Epidermal melanocyte (primary cell): ENCODE data around the gene AMPD3.

Source experiments
- DNase-seq: peaks from one replicate; pipeline ENCODE4 v3.0.0; 2011; ENCODE audit warnings: low spot score; ENCODE audit not compliant: insufficient read length

The AMPD3 gene

DNA sequence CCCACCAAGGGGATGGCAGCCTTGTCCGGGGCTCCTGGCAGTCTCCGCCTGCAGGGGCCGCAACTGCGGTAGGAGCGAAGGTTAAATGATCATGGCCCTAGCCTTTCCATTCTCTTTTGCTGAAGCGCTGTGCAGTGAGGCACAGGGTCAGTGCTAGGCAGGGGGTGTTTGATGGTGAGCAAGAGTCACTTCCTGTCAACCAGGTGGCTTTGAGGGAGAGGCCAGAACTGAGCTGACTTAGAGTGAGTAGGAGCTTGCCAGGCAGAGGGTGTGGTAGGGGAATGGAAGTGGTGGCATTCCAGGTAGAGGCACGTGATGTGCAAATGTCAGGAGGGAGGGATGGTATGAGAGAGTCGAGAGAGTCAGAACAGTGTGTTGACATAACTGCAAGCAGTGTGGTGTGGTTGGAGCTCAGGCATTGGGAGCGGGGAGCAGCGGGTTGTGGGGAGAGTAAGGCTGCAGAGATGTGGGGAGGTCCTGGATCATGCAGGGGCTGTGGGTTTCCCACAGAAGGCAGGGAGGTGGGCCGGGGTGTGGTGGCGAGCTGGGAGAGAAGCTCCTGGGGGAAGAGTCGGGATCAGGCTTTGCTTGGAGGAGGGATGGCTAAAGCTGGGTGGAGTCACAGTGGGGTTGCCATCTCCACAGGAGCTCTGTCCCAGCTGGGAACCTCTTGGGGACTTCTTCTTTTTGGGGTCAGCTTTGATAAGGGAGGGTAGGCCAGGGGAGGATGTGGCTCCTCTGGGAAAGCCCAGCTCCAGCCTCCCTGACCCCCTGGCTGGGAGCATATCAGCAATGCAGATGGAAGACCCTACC, 33.3 kb downstream of the AMPD3 start:
- DNase-seq = no peak

DNA sequence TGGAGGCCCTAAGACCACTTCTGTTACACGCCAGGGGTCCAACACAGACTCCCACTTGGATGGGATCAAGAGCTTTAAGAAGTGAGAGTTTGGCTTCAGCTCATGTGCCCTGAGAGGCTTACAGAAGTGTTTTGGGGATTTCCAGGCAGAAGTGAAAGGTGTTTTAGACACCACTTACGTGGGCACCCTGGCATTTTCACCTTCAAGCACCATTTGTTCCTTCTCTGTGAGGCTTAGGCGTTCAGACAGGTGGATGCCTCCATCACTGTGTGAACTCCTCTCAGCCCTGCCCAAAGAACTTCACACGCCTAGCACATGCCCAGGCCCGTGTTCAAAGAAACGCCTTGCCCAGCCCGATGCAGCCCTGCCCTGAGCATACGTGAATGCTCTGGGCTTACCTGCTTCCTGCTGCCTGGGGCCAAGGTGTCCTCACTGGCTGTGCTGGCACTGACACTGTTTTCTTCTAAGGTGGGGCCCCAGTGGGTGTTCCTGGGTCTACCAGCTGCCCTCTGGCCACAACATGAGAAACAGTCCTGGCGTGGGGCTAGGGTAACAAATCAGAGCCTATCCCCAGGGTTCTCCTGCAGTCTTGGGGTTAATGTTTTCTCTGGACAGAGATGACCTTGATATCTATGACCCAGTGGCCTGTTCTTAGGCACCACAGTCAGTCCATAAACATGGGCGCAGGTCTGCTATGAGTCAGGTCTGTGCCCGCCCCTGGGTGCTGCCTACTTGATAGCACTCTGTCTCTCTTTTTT, 34.0 kb downstream of the AMPD3 start:
- DNase-seq = no peak

DNA sequence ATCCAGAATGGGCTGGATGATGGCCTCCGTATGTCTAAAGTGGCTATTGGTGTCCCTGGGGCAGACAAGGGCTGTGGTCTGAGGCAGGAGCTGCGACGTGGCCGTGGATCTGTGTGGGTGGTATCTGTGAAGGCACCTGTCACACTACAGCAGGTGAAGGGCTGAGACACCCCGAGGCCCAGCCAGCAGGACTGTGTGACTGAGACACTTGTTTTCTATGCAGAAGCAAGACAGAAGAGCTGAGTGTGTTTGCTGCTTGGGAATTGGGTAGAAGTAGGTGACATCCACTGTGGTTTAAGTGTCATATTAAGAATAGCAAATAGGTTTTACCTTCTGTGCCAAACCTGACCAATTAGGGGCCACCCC, 35.0 kb downstream of the AMPD3 start:
- DNase-seq = no peak

DNA sequence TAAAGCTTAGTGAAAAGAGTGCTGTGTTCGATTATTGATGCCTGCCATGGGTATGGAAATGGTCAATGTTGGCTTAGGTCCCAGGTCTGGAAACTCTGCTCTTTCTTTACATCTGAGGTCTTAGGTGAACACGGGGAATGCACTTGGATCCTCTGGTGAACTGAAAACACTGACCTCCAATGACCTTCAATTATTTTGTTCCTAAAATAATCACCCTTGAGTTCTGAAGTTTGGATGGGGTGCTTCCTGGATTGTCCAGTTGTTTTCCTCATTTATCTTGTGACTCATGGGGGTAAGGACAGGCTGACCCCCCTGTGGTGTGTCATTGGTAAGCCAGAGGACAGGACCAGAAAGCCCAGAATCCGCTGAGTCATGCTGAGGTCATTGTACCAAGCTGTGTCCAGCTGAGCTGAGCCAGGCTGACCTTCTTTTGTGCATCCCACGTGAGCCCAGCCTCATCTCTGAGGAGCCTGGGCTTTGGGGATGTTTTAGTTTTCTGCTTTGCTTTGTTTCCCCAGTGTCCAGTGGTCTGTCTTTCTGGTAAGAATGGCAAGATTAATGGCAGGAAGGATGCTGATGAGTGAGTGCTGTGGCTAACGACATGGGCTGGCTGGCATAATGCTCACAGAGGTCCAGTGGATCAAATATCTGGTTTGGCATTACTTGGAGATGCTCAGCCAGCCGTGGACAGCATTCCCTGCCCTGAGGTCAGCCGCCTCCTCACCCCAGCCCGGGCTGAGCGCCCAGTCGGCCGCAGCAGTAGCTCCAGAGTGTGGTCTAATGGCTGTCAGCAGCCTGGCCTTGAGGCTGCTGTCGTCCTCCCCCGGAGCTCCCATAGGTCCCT, 35.6 kb downstream of the AMPD3 start:
- DNase-seq = peak; percentile 72

DNA sequence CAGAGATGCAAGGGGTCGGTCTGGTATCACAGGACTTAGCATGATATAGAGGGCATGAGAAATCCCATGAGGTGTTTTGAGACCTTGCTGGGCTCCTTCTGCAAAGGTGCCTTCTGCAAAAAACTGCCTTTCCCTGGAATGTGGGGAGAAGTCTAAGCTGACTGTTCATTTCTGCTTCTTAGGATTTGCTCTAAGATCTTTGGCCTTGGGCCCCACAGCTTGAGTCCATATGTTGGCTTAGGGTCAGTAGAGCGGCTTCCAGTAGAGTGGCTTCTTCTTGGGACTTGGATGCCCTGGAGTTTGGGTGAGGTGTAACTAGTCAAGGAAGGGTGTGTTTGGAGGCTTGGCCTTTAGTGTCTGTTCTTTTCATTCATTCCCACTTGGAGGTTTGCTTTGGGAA, 37.0 kb downstream of the AMPD3 start:
- no peak for DNase-seq

DNA sequence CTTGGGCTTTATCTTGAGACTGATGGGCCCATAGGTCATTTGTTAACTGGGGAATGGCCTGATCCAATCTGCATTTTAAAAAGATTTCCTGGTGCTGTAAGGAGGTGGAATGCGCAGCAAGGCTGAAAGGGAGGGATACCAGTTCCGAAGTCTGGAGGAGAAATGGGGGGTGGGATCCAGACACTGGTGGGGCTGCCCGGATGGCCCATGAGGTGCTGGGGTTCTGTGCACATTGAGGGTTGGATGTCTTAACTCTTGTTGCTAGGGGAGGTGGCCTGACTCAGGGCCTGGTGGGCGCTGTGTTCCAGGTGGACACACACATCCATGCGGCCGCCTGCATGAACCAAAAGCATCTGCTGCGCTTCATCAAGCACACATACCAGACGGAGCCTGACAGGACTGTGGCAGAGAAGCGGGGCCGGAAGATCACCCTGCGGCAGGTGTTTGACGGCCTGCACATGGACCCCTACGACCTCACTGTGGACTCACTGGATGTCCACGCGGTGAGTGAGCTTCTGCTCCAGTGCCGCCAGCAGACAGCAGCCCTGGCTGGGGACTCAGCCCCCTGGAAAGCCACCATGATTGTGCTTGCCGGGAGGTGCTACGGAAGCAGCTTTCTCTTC, 38.1 kb downstream of the AMPD3 start:
- DNase-seq = no peak

DNA sequence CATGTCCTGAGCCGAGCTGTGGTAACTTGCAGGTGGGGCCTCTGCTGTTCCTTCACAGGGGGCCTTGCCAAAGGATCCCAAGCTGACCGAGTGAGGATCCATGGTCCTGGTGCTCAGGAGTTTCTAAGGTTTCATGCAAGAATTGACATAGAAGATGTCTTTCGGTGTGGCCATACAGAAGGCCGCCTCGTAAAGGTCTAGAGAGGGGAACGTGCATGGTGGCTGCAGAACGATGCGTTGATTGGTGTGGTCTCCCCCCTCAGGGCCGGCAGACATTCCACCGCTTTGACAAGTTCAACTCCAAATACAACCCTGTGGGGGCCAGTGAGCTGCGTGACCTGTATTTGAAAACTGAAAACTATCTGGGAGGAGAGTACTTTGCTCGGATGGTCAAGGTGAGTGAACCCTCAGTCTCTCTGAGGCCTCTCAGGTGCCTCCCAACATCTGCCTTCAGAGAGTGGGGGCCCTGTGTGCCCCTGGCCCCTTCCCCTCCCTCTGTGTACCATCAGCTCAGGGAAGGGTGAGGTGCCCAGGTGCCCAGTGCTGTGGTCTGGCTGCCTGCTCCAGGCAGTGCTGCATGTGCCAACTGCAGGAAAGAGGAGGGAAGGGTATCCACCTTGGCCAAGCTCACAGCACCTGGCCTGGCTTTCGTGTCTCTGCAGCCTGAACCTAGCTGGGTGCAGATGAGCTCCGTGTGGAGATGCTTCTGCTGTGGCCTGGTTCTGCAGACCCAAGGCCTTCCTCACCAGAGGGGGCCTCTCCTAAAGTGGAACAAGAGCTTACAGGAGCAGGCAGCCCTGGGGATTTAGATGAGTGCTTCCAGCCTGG, 39.8 kb downstream of the AMPD3 start:
- no peak for DNase-seq

DNA sequence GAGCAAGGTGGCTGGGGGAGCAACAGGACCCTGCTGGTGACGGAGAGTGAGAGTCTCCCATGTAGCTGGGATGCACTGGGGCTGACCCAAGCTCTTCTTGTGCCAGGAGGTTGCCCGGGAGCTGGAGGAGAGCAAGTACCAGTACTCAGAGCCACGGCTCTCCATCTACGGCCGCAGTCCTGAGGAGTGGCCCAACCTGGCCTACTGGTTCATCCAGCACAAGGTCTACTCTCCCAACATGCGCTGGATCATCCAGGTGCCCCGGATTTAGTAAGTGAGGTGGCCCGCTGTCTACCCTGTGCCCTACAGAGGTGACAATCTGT, 40.4 kb downstream of the AMPD3 start:
- no peak for DNase-seq

DNA sequence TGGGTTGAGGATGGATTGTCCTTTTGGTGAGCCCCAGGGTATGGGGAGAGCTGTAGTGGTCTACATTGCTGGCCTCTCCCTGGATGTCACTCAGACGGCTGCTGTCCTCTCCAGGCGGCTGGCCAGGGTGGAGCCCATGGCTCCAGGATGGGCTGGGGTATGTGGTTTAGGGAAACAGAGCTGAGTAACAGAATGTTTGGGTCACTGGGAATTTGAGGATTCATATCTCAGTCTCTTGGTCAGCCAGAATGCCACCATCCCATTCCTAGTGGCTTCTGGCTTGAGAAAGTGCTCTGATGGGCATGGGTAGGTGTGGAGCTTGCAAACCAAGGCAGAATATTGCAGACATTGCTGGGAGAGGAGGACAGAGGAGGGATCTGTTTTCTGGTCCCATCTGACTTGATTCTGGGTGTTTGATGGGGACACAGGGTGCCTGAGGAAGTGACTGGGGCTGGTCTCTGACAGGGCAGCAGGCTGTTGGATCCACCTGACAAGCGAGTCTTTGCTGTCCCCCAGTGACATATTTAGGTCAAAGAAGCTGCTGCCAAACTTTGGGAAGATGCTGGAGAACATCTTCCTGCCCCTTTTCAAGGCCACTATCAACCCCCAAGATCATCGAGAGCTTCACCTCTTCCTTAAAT, 41.4 kb downstream of the AMPD3 start:
- no peak for DNase-seq

DNA sequence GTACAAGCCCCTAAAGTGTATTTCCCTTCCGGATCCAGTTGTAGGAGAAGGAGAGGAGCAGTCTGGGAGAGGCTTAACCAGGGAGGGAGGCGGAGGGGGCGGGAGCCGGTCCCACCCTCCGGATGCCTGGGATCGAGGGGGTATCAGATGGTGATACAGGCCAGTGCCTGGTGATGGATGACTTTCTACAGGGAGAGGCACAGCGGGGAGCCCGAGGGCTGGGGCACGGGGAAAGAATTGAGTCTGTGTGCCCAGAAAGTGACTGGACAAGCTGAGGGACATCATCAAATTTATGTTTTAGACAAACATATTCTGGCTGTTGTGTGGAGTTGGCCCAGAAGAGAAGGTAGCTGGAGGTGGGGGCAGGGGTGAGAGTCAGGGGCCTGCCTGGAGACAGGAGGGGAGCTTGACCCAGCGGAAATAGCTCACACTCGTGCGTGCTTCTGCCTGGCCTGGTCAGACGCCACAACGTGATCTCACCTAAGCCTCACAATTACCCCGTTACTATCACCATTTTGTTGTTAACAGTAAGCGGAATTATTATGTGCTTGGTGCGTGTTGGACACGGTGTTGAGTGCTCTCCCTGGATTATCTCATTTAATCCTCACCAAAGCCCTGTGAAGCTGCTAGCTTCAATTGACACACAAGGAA, 42.4 kb downstream of the AMPD3 start:
- no peak for DNase-seq

DNA sequence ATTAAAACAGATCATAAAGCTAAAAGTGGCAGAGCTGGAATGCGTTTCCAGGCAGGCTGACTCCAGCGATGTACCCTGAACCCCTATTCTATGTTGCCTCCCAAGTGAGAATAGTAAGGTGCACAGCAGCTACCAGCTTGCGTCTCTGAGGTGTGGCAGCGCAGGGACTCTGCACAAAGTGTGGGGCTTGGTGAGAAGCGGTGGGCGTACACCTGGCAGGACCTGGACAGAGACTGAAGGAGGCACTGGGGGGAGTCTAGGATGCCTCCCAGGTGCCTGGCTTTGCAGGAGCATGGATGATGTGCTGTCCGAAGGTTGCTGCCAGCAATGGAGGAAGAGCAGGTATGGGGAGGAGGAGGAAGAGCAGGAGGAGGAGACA, 42.9 kb downstream of the AMPD3 start:
- DNase-seq = no peak

DNA sequence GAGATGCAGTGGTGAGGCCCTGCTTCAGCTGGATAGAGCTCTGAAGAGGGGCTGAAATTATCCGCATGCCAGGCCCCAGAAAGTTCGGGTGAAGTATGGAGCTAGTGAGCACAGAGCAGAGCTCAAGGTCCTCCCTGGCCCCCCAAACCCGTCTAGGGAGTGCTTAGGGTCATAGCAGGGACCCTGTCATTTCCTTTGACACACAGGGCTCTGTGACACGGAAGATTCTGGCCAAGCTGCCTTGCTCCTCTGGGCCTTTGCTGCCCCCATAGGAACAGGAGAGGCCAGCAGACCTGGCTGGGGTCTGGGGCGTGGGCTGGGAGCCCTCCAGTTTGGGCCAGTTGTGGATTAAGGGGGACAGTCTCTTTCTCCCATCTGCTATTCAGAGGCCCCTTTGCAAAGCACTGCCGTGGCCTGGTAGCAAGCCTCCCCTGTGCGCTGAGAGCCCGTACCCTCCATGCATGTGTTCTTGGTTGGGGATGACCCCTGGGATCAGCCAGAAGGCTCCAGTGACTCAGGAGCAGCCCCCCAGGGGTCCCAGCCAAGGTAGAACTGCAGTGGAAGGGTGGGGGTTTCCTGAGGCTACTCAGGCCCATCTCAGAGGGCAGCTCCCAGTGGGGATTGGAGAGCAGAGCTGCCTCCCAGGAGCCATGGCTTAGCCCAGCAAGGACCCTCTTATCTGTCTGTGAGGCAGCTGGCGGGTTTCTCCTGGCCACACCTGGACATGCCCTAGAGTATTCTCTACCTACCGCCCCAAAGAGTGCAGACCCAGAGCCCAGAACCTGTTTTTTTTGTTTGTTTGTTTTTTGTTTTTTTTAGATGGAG, 43.6 kb downstream of the AMPD3 start:
- no peak for DNase-seq

DNA sequence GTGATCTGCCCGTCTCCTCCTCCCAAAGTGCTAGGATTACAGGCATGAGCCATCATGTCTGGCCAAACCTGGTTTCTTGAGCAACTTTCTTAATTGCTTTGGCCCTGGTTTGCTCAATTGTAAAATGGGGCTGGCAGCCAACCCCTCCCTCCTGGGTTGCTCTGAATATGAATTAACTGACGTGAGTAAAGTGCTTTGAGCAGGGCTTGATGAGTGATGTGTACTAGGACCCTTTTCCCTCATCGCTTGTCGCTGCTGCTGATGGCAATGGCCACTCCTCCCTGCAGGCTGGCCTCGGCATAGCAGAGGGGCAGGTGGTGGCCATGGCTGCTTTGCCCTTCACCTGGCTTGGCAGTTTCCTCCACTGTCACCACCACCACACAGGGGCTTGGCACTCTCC, 44.4 kb downstream of the AMPD3 start:
- no peak for DNase-seq

DNA sequence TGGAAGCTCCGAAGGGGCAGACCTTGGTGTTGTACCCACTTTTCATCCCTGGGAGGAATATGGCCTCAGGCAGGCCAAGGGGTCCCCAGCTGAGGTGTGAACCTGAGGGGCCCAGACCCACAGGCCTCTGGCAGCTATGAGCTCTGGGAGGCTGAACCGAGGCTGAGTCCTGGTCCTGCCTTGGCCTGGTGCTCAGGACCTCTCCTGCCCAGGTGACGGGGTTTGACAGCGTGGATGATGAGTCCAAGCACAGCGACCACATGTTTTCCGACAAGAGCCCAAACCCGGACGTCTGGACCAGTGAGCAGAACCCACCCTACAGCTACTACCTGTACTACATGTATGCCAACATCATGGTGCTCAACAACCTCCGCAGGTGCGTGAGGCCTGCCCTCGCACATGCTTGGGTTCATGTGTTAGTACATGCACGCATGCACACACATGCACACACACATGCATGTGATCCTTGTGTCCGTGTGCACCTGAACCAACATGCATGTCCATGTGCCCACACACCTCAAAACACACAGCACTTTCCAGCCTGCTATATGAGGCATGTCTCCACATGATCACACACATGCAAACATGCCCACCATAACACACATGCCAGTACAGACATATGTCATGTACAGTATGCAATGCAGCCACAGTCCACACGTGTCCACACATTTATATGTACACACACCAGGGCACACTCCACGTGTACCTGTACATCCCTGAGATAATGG, 45.0 kb downstream of the AMPD3 start:
- DNase-seq = no peak

DNA sequence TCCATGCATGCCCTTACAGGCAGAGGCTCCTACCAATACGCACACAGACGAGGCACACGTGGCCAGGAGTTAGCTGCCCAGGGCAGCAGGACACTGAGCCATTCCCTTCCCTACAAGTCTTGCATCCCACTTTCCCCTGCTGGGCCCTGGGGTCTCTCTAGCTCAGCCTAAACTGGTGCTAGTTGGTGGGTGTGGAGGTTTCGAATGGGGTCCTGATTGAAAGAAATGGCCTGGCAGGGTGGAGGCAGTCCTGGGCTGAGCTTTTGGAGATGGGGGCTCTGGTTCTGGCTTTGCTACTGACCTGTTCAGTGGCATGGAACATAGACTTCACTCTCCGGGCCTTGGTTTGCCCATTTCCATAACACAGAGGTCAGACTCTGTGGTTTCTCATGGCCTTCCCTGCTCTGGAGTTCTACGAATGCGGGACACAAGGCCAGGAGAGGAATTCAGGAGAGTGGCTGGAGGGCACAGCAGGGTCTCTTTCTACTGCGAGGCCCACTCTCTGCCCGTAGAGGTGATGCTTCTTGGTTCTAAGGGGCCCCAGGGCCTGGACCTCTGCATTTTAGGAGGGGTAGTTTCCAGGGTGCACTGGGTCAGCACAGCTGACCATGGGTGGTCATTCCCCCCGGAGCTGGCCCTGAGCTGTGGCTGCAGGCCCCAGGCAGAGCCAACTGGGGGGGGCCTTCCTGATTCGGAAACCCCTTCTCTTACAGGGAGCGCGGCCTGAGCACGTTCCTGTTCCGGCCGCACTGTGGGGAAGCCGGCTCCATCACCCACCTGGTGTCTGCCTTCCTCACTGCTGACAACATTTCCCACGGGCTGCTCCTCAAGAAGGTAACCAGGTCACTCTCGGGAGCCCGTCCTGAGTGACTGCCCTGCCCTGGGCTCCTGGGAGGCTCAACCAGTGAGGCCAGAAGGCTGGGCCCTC, 46.0 kb downstream of the AMPD3 start:
- DNase-seq = no peak

DNA sequence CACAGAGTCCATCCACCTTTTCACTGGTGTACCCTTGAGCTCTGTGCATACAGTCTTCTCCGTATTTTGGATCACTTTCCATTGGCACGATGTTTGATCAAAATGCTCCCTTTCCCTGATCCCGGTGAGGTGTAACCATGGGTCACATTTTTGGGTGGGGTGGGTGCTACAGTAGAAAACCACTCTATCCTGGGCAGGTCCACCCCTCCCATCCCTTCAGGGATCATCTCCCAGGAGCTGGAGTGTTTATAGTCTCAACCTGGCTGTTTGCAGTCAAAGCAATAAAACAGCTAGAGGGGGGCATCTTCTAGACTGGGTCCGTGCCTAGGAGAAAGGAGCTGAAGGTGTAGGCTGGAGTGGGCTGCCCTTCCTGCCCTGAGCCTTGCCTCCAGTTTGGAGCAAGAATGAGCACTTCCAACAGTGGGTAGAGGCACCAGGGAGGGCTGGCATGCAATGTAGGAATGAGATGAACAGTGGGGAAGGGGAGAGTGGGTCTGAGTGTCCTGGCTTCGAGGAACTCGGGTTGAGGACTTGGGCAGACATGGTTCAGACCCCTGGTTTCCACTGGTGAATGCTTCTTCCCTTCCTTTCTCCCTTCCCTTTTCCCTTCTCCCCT, 47.1 kb downstream of the AMPD3 start:
- no peak for DNase-seq

DNA sequence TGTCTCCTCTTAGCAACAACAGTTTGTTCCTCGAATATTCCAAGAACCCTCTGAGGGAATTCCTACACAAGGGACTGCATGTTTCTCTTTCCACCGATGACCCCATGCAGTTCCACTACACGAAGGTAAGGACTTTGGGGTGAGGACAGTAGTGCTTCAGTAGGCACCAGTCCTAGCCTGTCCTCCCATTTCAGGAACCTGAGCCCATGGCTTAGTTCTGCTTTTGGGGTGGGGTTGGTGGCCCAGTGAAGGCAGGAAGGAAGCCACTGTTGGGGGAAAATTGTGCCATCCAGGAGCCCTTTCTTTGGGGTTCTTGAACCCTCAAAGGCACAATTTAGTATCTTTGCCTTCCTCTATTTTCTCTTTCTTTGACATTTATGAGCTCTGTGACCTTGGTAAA, 47.7 kb downstream of the AMPD3 start:
- no peak for DNase-seq
